Posterior vena cava (tissue), 2 donors: ENCODE measurements around the gene POLD2. TPM values are rescaled to one million over a fixed set of nuclear protein-coding genes. Genes with fewer than 3 reads are reported as not detected.
A peak's percentile ranks its signal among the peaks of the same experiment; 100 is the strongest.
"Not testable (repeated sequence)": the region's sequence is repeated elsewhere in the genome, so short reads cannot be mapped to it uniquely, and the experiment has no call there.

Experiments used
- DNase-seq: peaks from one replicate; pipeline ENCODE4 v3.0.0-alpha.2; 2020; ENCODE audit warnings: low spot score
- intact Hi-C, 2 donors: fragments of 100-400 bp; cut with DNase I; formaldehyde crosslinking; loops; one replicate each; pipeline versions ENCODE4 v1.14.1 to v1.14.2; 2022 to 2023
- total RNA-seq, 2 donors: library from RNA; stranded (reverse); fragmentation: NEBNext Ultra II Directional; extraction: Animal tissue kit (Norgen Biotek cat#: 25700); gene quantifications; one replicate each; pipeline ENCODE4 v1.2.1, GENCODE V29; 2021
- donor health status: DM: yes; HTN: yes; CAD: no.
- donor health status: DM: yes; HTN: yes; CAD: no.

The POLD2 gene
- total RNA-seq, 2 donors from 2014 or later, result 39.9 to 60.0 TPM

GRCh38 chr7:44143646-44144250, 20.4 kb upstream of the POLD2 start:
- intact Hi-C loops, result loop anchor here in 1 of 2 donors (10.0 kb wide), 1 partner anchor 1631 kb away; no protein-coding TSS in a partner anchor
- peak; percentile 35 for DNase-seq

GRCh38 chr7:44142028-44142427, 18.7 kb upstream of the POLD2 start:
- intact Hi-C loops, result loop anchor here in 1 of 2 donors (10.0 kb wide), 1 partner anchor 1633 kb away; no protein-coding TSS in a partner anchor
- DNase-seq, result peak; percentile 49

- peak; percentile 61 for DNase-seq
- intact Hi-C loops, result loop anchor here in 1 of 2 donors (10.0 kb wide), 1 partner anchor 1633 kb away; no protein-coding TSS in a partner anchor
Observed at GRCh38 chr7:44141221-44141850, 18.0 kb upstream of the POLD2 start, which contains the start of gene MYL7. MYL7 (minus strand) TSS chr7:44141332; CDS start chr7:44141305, 27 bp downstream.

- intact Hi-C loops, result loop anchor here in 1 of 2 donors (10.0 kb wide), 1 partner anchor 1634 kb away; no protein-coding TSS in a partner anchor
Observed at GRCh38 chr7:44140341-44140740, 17.0 kb upstream of the POLD2 start.

GRCh38 chr7:44139311-44140010, 16.1 kb upstream of the POLD2 start:
- peak; percentile 43 for DNase-seq
- intact Hi-C loops, result loop anchor here in 1 of 2 donors (10.0 kb wide), 1 partner anchor 1635 kb away; no protein-coding TSS in a partner anchor

More at GRCh38 chr7:44140341-44140740, 17.0 kb upstream of the POLD2 start:
- DNase-seq, result peak; percentile 68

- no peak for DNase-seq
- intact Hi-C loops, result no loop called here
Observed at GRCh38 chr7:44138698-44139097, 15.3 kb upstream of the POLD2 start.

GRCh38 chr7:44136731-44137130, 13.4 kb upstream of the POLD2 start:
- intact Hi-C loops, result no loop called here

GRCh38 chr7:44134943-44135628, 11.7 kb upstream of the POLD2 start:
- intact Hi-C loops, result no loop called here
- no peak for DNase-seq

More at GRCh38 chr7:44136731-44137130, 13.4 kb upstream of the POLD2 start:
- no peak for DNase-seq

GRCh38 chr7:44133295-44133694, 9.9 kb upstream of the POLD2 start:
- intact Hi-C loops, result no loop called here
- no peak for DNase-seq

GRCh38 chr7:44132039-44132438, 8.7 kb upstream of the POLD2 start:
- intact Hi-C loops, result no loop called here

GRCh38 chr7:44131173-44132029, 8.1 kb upstream of the POLD2 start:
- intact Hi-C loops, result no loop called here
- no peak for DNase-seq

More at GRCh38 chr7:44132039-44132438, 8.7 kb upstream of the POLD2 start:
- no peak for DNase-seq

- no peak for DNase-seq
- intact Hi-C loops, result loop anchor here in 1 of 2 donors (5.0 kb wide), 1 partner anchor 62 kb away; the partner anchor contains the start of gene PGAM2
Observed at GRCh38 chr7:44128721-44129582, 5.6 kb upstream of the POLD2 start.

- no peak for DNase-seq
- intact Hi-C loops, result loop anchor here in 1 of 2 donors (5.0 kb wide), 1 partner anchor 60 kb away; the partner anchor contains the start of gene PGAM2
Observed at GRCh38 chr7:44127161-44127560, 3.8 kb upstream of the POLD2 start.

- intact Hi-C loops, result loop anchor here in 1 of 2 donors (5.0 kb wide), 1 partner anchor 59 kb away; the partner anchor contains the start of gene PGAM2
- not testable (repeated sequence) for DNase-seq
Observed at GRCh38 chr7:44126574-44126973, 3.2 kb upstream of the POLD2 start.

GRCh38 chr7:44124822-44125202, 1.5 kb upstream of the POLD2 start:
- intact Hi-C loops, result loop anchor here in 1 of 2 donors (5.0 kb wide), 1 partner anchor 58 kb away; the partner anchor contains the start of gene PGAM2
- DNase-seq, result no peak

- no peak for DNase-seq
- intact Hi-C loops, result no loop called here
Observed at GRCh38 chr7:44122529-44122928, 819 bp downstream of the POLD2 start.

- intact Hi-C loops, result no loop called here
- no peak for DNase-seq
Observed at GRCh38 chr7:44121761-44122420, 1.5 kb downstream of the POLD2 start.
